ENCODE data around the gene CAB39. TPM values are rescaled to one million over a fixed set of nuclear protein-coding genes. Genes with fewer than 3 reads are reported as not detected.
A peak's percentile ranks its signal among the peaks of the same experiment; 100 is the strongest.

Gene CAB39
- total and polyA plus RNA-seq, 2 donors from 2014 or later: 39.1 to 77.6 TPM

- intact Hi-C loops (cut with DNase I): no loop called here
- Histone ChIP-seq H3K36me3 (ENCODE audit: control insufficient read depth in 2 of 3, insufficient read depth in 3 of 3, low read length in 3 of 3) (no peaks in the 10 kb centered on the region), H3K27me3 (ENCODE audit: control insufficient read depth, insufficient read depth, low read length) (no peaks in the 10 kb centered on the region), H3K4me1 (ENCODE audit: control insufficient read depth in 2 of 3, insufficient read depth in 2 of 3, low read depth in 1 of 3, low read length in 3 of 3) (peaks cover 0 to 6% (median 5%) of the 10 kb centered on the region in 3 donors), H3K27ac (ENCODE audit: low read depth in 2 of 2, low read length in 2 of 2) (no peak overlapping the region), H3K9me3 (ENCODE audit: control insufficient read depth in 2 of 3, insufficient read depth in 1 of 3, low read length in 3 of 3) (no peaks in the 10 kb centered on the region), H3K9ac (ENCODE audit: low read length in 3 of 3) (no peak overlapping the region), H3K4me3 (ENCODE audit: low read length in 3 of 3) (no peak overlapping the region)
- DNase-seq (peak in 4 of 5 donors; percentile 60 to 81 (median 66)), FAIRE-seq (no peak)
- no peak for TF ChIP-seq CTCF (IDR thresholded peaks at IDR 0.05; ENCODE audit: borderline replicate concordance, extremely low read depth, insufficient read depth)
These were observed 44.3 kb upstream of the CAB39 start for GRCh38 chr2:230668184-230668938.

DNA sequence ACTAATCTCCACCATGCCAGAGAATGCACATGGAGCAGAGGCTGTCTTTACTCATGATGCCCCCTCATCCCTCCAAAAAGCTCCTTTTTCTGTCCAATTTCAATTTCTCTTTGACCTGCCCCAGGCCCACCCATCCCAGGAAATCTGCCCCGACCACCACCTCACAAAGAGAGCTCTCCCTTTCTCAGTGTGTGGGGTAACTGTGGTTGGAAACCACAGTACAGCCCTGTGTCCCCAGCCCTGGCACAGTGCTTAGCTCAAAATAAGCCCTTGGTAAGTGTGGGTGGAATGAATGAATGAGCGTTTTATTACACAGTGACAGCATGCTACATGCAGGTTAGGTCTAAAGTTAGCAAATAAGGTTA is 43.7 kb upstream of the CAB39 start:
- no peak for DNase-seq
- no peaks in the 10 kb centered on the region for H3K36me3 ChIP-seq (ENCODE audit: control insufficient read depth in 2 of 3, insufficient read depth in 3 of 3, low read length in 3 of 3)
- peaks cover 0 to 6% (median 5%) of the 10 kb centered on the region in 3 donors for H3K4me1 ChIP-seq (ENCODE audit: control insufficient read depth in 2 of 3, insufficient read depth in 2 of 3, low read depth in 1 of 3, low read length in 3 of 3)
- no peak for TF ChIP-seq CTCF (IDR thresholded peaks at IDR 0.05; ENCODE audit: borderline replicate concordance, extremely low read depth, insufficient read depth)
- H3K27ac ChIP-seq (ENCODE audit: low read depth in 2 of 2, low read length in 2 of 2): no peak overlapping the region
- no peaks in the 10 kb centered on the region for H3K9me3 ChIP-seq (ENCODE audit: control insufficient read depth in 2 of 3, insufficient read depth in 1 of 3, low read length in 3 of 3)
- no peak overlapping the region for H3K9ac ChIP-seq (ENCODE audit: low read length in 3 of 3)
- H3K4me3 ChIP-seq (ENCODE audit: low read length in 3 of 3): no peak overlapping the region
- no peaks in the 10 kb centered on the region for H3K27me3 ChIP-seq (ENCODE audit: control insufficient read depth, insufficient read depth, low read length)
- intact Hi-C loops (cut with DNase I): no loop called here
- FAIRE-seq: no peak

- no peak for TF ChIP-seq CTCF (IDR thresholded peaks at IDR 0.05; ENCODE audit: borderline replicate concordance, extremely low read depth, insufficient read depth)
- H3K4me1 ChIP-seq (ENCODE audit: control insufficient read depth in 2 of 3, insufficient read depth in 2 of 3, low read depth in 1 of 3, low read length in 3 of 3): peaks cover 0 to 6% (median 5%) of the 10 kb centered on the region in 3 donors
- H3K27ac ChIP-seq (ENCODE audit: low read depth in 2 of 2, low read length in 2 of 2): no peak overlapping the region
- H3K9me3 ChIP-seq (ENCODE audit: control insufficient read depth in 2 of 3, insufficient read depth in 1 of 3, low read length in 3 of 3): no peaks in the 10 kb centered on the region
- no peaks in the 10 kb centered on the region for H3K36me3 ChIP-seq (ENCODE audit: control insufficient read depth in 2 of 3, insufficient read depth in 3 of 3, low read length in 3 of 3)
- H3K9ac ChIP-seq (ENCODE audit: low read length in 3 of 3): no peak overlapping the region
- FAIRE-seq (no peak), DNase-seq (peak in 1 of 5 donors; percentile 29)
- intact Hi-C loops (cut with DNase I): no loop called here
- H3K4me3 ChIP-seq (ENCODE audit: low read length in 3 of 3): no peak overlapping the region
- H3K27me3 ChIP-seq (ENCODE audit: control insufficient read depth, insufficient read depth, low read length): no peaks in the 10 kb centered on the region
These were observed 43.2 kb upstream of the CAB39 start for GRCh38 chr2:230669386-230669950.

All from kidney (tissue), 14 donors.